ENCODE data around the gene PRSS12.
"Not testable (repeated sequence)": the region's sequence is repeated elsewhere in the genome, so short reads cannot be mapped to it uniquely, and the experiment has no call there.

Gene PRSS12

GRCh38 chr4:118325431-118325830 is 27.4 kb downstream of the PRSS12 start:
- in situ Hi-C loops (cut with MboI; ENCODE audit: low sequenced_read_pairs): no loop called here

GRCh38 chr4:118322831-118323502 is 29.8 kb downstream of the PRSS12 start:
- in situ Hi-C loops (cut with MboI; ENCODE audit: low sequenced_read_pairs): no loop called here

GRCh38 chr4:118318931-118319330 is 33.9 kb downstream of the PRSS12 start:
- in situ Hi-C loops (cut with MboI; ENCODE audit: low sequenced_read_pairs): no loop called here

GRCh38 chr4:118317691-118318090 is 35.1 kb downstream of the PRSS12 start:
- in situ Hi-C loops (cut with MboI; ENCODE audit: low sequenced_read_pairs): no loop called here

GRCh38 chr4:118314221-118314620 is 38.6 kb downstream of the PRSS12 start:
- in situ Hi-C loops (cut with MboI; ENCODE audit: low sequenced_read_pairs): no loop called here

- in situ Hi-C loops (cut with MboI; ENCODE audit: low sequenced_read_pairs): no loop called here
Observed at GRCh38 chr4:118313098-118313497, 39.7 kb downstream of the PRSS12 start.

GRCh38 chr4:118308306-118309030 is 44.3 kb downstream of the PRSS12 start:
- in situ Hi-C loops (cut with MboI; ENCODE audit: low sequenced_read_pairs): no loop called here

- in situ Hi-C loops (cut with MboI; ENCODE audit: low sequenced_read_pairs): no loop called here
Observed at GRCh38 chr4:118307643-118308042, 45.2 kb downstream of the PRSS12 start.

- in situ Hi-C loops (cut with MboI; ENCODE audit: low sequenced_read_pairs): not testable (repeated sequence)
Observed at GRCh38 chr4:118299619-118300018, 53.2 kb downstream of the PRSS12 start.

GRCh38 chr4:118296729-118297128 is 56.1 kb downstream of the PRSS12 start:
- in situ Hi-C loops (cut with MboI; ENCODE audit: low sequenced_read_pairs): no loop called here

- in situ Hi-C loops (cut with MboI; ENCODE audit: low sequenced_read_pairs): no loop called here
Observed at GRCh38 chr4:118290951-118291350, 61.9 kb downstream of the PRSS12 start.

- in situ Hi-C loops (cut with MboI; ENCODE audit: low sequenced_read_pairs): no loop called here
Observed at GRCh38 chr4:118289794-118290193, 63.0 kb downstream of the PRSS12 start.

- in situ Hi-C loops (cut with MboI; ENCODE audit: low sequenced_read_pairs): no loop called here
Observed at GRCh38 chr4:118287711-118288451, 64.9 kb downstream of the PRSS12 start.

- in situ Hi-C loops (cut with MboI; ENCODE audit: low sequenced_read_pairs): no loop called here
Observed at GRCh38 chr4:118286685-118287084, 66.1 kb downstream of the PRSS12 start.

GRCh38 chr4:118285931-118286330 is 66.9 kb downstream of the PRSS12 start:
- in situ Hi-C loops (cut with MboI; ENCODE audit: low sequenced_read_pairs): no loop called here

GRCh38 chr4:118284169-118284568 is 68.6 kb downstream of the PRSS12 start:
- in situ Hi-C loops (cut with MboI; ENCODE audit: low sequenced_read_pairs): no loop called here

- in situ Hi-C loops (cut with MboI; ENCODE audit: low sequenced_read_pairs): no loop called here
Observed at GRCh38 chr4:118282692-118283091, 70.1 kb downstream of the PRSS12 start.

- in situ Hi-C loops (cut with MboI; ENCODE audit: low sequenced_read_pairs): no loop called here
Observed at GRCh38 chr4:118281611-118282442, 71.0 kb downstream of the PRSS12 start.

- in situ Hi-C loops (cut with MboI; ENCODE audit: low sequenced_read_pairs): no loop called here
Observed at GRCh38 chr4:118280501-118281218, 72.1 kb downstream of the PRSS12 start.

GRCh38 chr4:118279920-118280432 is 72.8 kb downstream of the PRSS12 start:
- in situ Hi-C loops (cut with MboI; ENCODE audit: low sequenced_read_pairs): no loop called here
